HepG2 (cell line): Measurements from ENCODE around the gene IWS1. TPM values are rescaled to one million over a fixed set of nuclear protein-coding genes. Genes with fewer than 3 reads are reported as not detected.

Experiments
- AKNA ChIP-seq: sonication (generic); formaldehyde crosslinking; IDR thresholded peaks from 2 replicates; pipeline ENCODE4 v1.4.0; 2020; ENCODE audit warnings: missing genetic modification reagents, borderline replicate concordance
- KDM1A ChIP-seq: IDR thresholded peaks from 2 replicates; pipeline ENCODE4 v1.6.1; 2016; ENCODE audit warnings: missing compliant biosample characterization
- KLF11 ChIP-seq: IDR thresholded peaks from 2 replicates; pipeline ENCODE4 v1.6.1; 2016; ENCODE audit warnings: missing compliant biosample characterization
- NRL ChIP-seq: sonication (generic); formaldehyde crosslinking; IDR thresholded peaks from 2 replicates; pipeline ENCODE4 v1.5.0; 2020; ENCODE audit warnings: missing genetic modification reagents, mild to moderate bottlenecking, moderate library complexity, borderline replicate concordance
- PITX1 ChIP-seq: sonication (generic); formaldehyde crosslinking; IDR thresholded peaks from 2 replicates; pipeline ENCODE4 v1.5.1; 2020; ENCODE audit warnings: mild to moderate bottlenecking, missing genetic modification reagents
- PLSCR1 ChIP-seq: sonication (generic); formaldehyde crosslinking; IDR thresholded peaks from 2 replicates; pipeline ENCODE4 v1.5.0; 2020; ENCODE audit warnings: missing genetic modification reagents, mild to moderate bottlenecking, borderline replicate concordance
- ZBTB42 ChIP-seq: sonication (generic); formaldehyde crosslinking; IDR thresholded peaks from 2 replicates; pipeline ENCODE4 v1.5.0; 2020; ENCODE audit warnings: mild to moderate bottlenecking, missing genetic modification reagents
- ZFAT ChIP-seq: sonication (generic); formaldehyde crosslinking; conservative IDR thresholded peaks from 2 replicates; pipeline ENCODE4 v1.8.1; 2023; ENCODE audit warnings: missing genetic modification reagents, inconsistent platforms
- ZNF101 ChIP-seq: sonication (generic); formaldehyde crosslinking; IDR thresholded peaks from 2 replicates; pipeline ENCODE4 v1.4.0; 2020; ENCODE audit warnings: mild to moderate bottlenecking, low read depth, missing genetic modification reagents, borderline replicate concordance
- ZNF24 ChIP-seq: fragments of 450-650 bp; IDR thresholded peaks from 2 replicates; pipeline ENCODE4 v1.6.1; 2017; ENCODE audit warnings: antibody characterized with exemption, mild to moderate bottlenecking
- ZNF33A ChIP-seq: sonication (generic); formaldehyde crosslinking; IDR thresholded peaks from 2 replicates; pipeline ENCODE4 v1.5.1; 2020; ENCODE audit warnings: missing genetic modification reagents, mild to moderate bottlenecking, moderate library complexity, borderline replicate concordance
- ZNF407 ChIP-seq: sonication (generic); formaldehyde crosslinking; IDR thresholded peaks from one replicate; pipeline ENCODE4 v1.5.1; 2020; ENCODE audit warnings: mild to moderate bottlenecking, missing genetic modification reagents; ENCODE audit errors: not compliant biosample characterization
- polyA plus RNA-seq, 8 experiments: library from polyadenylated mRNA; depleted of rRNA in 3 of 8; stranded (reverse) in 7 of 8; unstranded in 1 of 8; fragments of >200 nt; fragmentation: Illumina TruSeq in 4 of 8; extraction: Trizol in 4 of 8; gene quantifications; 2 replicates each; pipeline versions ENCODE4 v1.2.1 to v1.2.3, GENCODE V29; 2011 to 2016; ENCODE audit warnings: low read depth in 4 of 8, missing spikeins in 1 of 8, mixed read lengths in 1 of 8; ENCODE audit not compliant: insufficient read depth in 1 of 8
- total RNA-seq, 5 experiments: library from RNA; depleted of rRNA; stranded (reverse); fragments of >200 nt; fragmentation: Illumina TruSeq; extraction: Trizol; gene quantifications; 2 replicates each; pipeline ENCODE4 v1.2.3, GENCODE V29; 2016; ENCODE audit warnings: low read depth in 1 of 5

IWS1 gene
- total and polyA plus RNA-seq, 2 of the 13 experiments (the other 11 are each of a cell fraction or from before 2014, with no cell fraction given), result 28.9 to 62.3 TPM

GRCh38 chr2:127437781-127438726 lies 88.2 kb downstream of the IWS1 start (continued):
- TF ChIP-seq ZNF407 (CRISPR knock-in tag) (peak; percentile 74), ZNF33A (CRISPR knock-in tag) (peak; percentile 85; the same call in 1 of the 2 replicates), NRL (CRISPR knock-in tag) (peak; percentile 92), ZNF101 (CRISPR knock-in tag) (0 out of 2 replicates have a peak, but pooled peaks have one; percentile 90), KLF11 (CRISPR knock-in tag) (peak; percentile 65; the same call in 1 of the 2 replicates), ZNF24 (no peak), ZFAT (no peak), PITX1 (CRISPR knock-in tag) (peak; percentile 88), ZBTB42 (CRISPR knock-in tag) (no peak), AKNA (CRISPR knock-in tag) (no peak), KDM1A (CRISPR knock-in tag) (no peak; the same call in 1 of the 2 replicates), PLSCR1 (CRISPR knock-in tag) (no peak)
